HG03460 (cell line): ENCODE measurements around the gene NAA60.
"Not testable (repeated sequence)": the region's sequence is repeated elsewhere in the genome, so short reads cannot be mapped to it uniquely, and the experiment has no call there.

Experiments used
- ATAC-seq: cut with Tn5 transposase; IDR thresholded peaks from one replicate; pipeline ENCODE4 v1.9.1; 2021; ENCODE audit not compliant: unreplicated experiment

The NAA60 gene

GRCh38 chr16:3503523-3503922 is 60.0 kb downstream of the NAA60 start:
- ATAC-seq = no peak

- no peak for ATAC-seq
These were observed 65.3 kb downstream of the NAA60 start for GRCh38 chr16:3508736-3509135.

GRCh38 chr16:3509470-3509928 is 66.0 kb downstream of the NAA60 start:
- ATAC-seq = no peak

GRCh38 chr16:3510416-3510815 is 66.9 kb downstream of the NAA60 start:
- ATAC-seq = no peak

- ATAC-seq = no peak
These were observed 68.1 kb downstream of the NAA60 start for GRCh38 chr16:3511286-3512180.

- no peak for ATAC-seq
These were observed 70.6 kb downstream of the NAA60 start for GRCh38 chr16:3513892-3514583.

- ATAC-seq = no peak
These were observed 71.1 kb downstream of the NAA60 start for GRCh38 chr16:3514621-3515020.

- no peak for ATAC-seq
These were observed 72.4 kb downstream of the NAA60 start for GRCh38 chr16:3515897-3516296.

GRCh38 chr16:3518292-3518985 is 75.0 kb downstream of the NAA60 start:
- no peak for ATAC-seq

- ATAC-seq = no peak
These were observed 75.5 kb downstream of the NAA60 start for GRCh38 chr16:3518986-3519348.

GRCh38 chr16:3519581-3519980 is 76.1 kb downstream of the NAA60 start:
- no peak for ATAC-seq

- no peak for ATAC-seq
These were observed 76.9 kb downstream of the NAA60 start for GRCh38 chr16:3520413-3520812.

GRCh38 chr16:3520841-3521240 is 77.4 kb downstream of the NAA60 start:
- no peak for ATAC-seq

GRCh38 chr16:3523281-3523680 is 79.8 kb downstream of the NAA60 start:
- no peak for ATAC-seq

GRCh38 chr16:3525951-3526350 is 82.5 kb downstream of the NAA60 start:
- ATAC-seq = no peak

- ATAC-seq = not testable (repeated sequence)
These were observed 83.8 kb downstream of the NAA60 start for GRCh38 chr16:3527216-3527829.

GRCh38 chr16:3528406-3528805 is 84.9 kb downstream of the NAA60 start:
- no peak for ATAC-seq

- no peak for ATAC-seq
These were observed 85.7 kb downstream of the NAA60 start for GRCh38 chr16:3529175-3529574.

GRCh38 chr16:3530371-3530914 is 87.0 kb downstream of the NAA60 start:
- no peak for ATAC-seq

GRCh38 chr16:3532741-3533140 is 89.3 kb downstream of the NAA60 start:
- ATAC-seq = no peak

GRCh38 chr16:3534126-3534525 is 90.6 kb downstream of the NAA60 start:
- no peak for ATAC-seq
